ENCODE results near the gene NYAP2.

The NYAP2 gene

DNA sequence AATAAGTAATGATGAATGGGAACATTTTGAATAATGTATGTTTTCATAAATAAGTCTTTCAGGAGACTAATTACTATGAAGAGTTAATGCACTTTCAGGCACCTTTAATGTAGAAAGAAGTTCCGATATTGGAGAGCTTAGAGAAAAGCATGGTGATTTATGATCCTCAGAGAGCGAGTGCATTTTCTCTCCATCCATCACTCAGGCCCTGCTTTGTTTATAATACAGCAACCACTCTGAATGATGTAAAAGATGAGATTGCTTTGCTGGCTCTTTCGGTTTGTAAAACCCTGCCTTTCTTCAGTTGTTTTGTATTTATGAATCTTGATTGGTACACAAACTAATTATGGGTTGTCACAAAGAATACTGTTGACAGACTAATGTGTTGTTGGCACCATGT, 132.0 kb downstream of the NYAP2 start:
- H3K4me3 ChIP-seq (ENCODE audit: low read depth, low read length), result no peak overlapping the region
- DNase-seq (ENCODE audit: low read depth, low spot score), result no peak
- POLR2A ChIA-PET, result no interaction called here
- TF ChIP-seq, protein P1, sequence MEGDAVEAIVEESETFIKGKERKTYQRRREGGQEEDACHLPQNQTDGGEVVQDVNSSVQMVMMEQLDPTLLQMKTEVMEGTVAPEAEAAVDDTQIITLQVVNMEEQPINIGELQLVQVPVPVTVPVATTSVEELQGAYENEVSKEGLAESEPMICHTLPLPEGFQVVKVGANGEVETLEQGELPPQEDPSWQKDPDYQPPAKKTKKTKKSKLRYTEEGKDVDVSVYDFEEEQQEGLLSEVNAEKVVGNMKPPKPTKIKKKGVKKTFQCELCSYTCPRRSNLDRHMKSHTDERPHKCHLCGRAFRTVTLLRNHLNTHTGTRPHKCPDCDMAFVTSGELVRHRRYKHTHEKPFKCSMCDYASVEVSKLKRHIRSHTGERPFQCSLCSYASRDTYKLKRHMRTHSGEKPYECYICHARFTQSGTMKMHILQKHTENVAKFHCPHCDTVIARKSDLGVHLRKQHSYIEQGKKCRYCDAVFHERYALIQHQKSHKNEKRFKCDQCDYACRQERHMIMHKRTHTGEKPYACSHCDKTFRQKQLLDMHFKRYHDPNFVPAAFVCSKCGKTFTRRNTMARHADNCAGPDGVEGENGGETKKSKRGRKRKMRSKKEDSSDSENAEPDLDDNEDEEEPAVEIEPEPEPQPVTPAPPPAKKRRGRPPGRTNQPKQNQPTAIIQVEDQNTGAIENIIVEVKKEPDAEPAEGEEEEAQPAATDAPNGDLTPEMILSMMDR (IDR thresholded peaks at IDR 0.05; ENCODE audit: insufficient read depth, low read length, missing control alignments), result no peak
- CTCF ChIA-PET, result no interaction called here

DNA sequence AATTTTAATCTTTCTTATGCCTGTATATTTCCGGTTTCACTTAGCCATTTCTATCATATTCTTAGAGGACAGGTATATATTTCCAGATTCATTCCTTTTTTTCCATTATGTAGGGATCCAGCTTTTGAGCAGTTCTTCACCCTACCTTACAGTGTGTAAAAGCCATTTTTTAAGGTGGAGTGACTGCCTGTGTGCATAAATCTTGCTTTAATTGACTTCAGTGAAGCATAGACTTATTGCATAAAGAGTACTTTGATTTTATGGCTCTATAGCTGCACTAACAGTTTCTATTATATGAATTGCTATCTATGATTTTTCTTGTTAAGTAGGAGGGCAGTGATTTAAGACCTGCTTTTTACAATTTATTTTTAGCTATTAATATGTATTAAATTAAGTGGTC, 132.6 kb downstream of the NYAP2 start:
- no peak for DNase-seq (ENCODE audit: low read depth, low spot score)
- no peak overlapping the region for H3K4me3 ChIP-seq (ENCODE audit: low read depth, low read length)
- TF ChIP-seq, protein P1 (IDR thresholded peaks at IDR 0.05; ENCODE audit: insufficient read depth, low read length, missing control alignments), result no peak
- POLR2A ChIA-PET, result no interaction called here
- CTCF ChIA-PET, result no interaction called here

DNA sequence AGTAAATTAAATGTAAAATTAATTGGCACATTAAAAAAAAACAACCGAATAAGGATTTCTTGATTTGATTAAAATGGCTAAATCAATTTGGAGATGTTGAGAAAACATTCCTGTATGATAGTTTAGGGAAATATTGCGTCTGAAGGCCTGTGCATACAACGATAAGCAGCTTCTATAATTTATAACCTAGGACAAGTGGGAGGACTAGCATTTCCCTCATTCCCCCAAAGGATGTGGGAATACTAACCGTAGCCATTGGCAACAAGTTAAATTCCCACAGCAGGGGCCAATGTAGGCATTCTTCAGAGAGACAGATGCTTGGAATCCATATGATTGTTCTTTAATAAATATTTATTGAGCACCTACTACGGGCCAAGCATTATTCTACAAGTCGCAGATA, 134.5 kb downstream of the NYAP2 start:
- TF ChIP-seq, protein P1 (IDR thresholded peaks at IDR 0.05; ENCODE audit: insufficient read depth, low read length, missing control alignments), result no peak
- no peak for DNase-seq (ENCODE audit: low read depth, low spot score)
- ChIA-PET POLR2A (no interaction called here), CTCF (no interaction called here)
- H3K4me3 ChIP-seq (ENCODE audit: low read depth, low read length), result no peak overlapping the region

DNA sequence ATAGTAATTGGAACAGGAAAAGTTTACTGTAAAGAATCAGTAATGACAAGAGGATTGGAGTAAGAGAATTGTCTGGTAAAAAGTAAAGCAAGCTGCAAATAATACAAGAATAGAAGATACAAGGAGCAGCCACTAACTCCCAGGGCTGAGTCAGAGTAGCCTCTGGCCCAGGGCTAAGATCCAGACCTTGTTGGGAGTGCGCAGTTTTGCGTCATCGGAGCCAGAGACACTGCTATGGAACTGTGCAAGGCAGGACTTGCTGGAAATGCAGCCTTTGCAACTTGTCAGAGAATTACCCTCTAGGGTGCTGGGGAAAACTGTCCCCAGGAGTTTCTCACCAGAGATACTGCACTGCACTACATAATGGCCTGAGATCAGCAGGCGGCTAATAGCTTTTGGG, 135.2 kb downstream of the NYAP2 start:
- no peak overlapping the region for H3K4me3 ChIP-seq (ENCODE audit: low read depth, low read length)
- ChIA-PET POLR2A (no interaction called here), CTCF (no interaction called here)
- DNase-seq (ENCODE audit: low read depth, low spot score), result no peak
- TF ChIP-seq, protein P1 (IDR thresholded peaks at IDR 0.05; ENCODE audit: insufficient read depth, low read length, missing control alignments), result no peak

DNA sequence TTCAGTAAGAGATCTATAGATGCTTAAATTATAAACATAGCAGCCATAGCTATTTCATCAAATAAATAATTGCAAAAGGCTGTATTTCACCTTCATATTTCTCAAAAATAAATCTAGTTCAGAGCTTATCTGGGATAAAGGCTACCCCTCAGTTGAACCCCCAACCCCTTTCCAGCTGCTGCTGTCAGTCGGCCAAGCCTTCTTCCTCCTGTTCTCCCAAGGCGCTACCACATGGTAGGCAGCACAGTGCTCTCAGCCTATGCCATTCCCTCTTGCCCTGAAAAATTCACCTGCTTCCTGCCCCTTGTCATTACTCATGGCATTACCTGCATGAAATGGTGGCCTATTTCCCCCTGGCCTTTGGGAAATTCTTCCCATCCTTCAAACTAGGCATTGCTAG, 136.5 kb downstream of the NYAP2 start:
- TF ChIP-seq, protein P1 (IDR thresholded peaks at IDR 0.05; ENCODE audit: insufficient read depth, low read length, missing control alignments), result no peak
- CTCF ChIA-PET, result no interaction called here
- no peak overlapping the region for H3K4me3 ChIP-seq (ENCODE audit: low read depth, low read length)
- DNase-seq (ENCODE audit: low read depth, low spot score), result no peak
- POLR2A ChIA-PET, result no interaction called here

DNA sequence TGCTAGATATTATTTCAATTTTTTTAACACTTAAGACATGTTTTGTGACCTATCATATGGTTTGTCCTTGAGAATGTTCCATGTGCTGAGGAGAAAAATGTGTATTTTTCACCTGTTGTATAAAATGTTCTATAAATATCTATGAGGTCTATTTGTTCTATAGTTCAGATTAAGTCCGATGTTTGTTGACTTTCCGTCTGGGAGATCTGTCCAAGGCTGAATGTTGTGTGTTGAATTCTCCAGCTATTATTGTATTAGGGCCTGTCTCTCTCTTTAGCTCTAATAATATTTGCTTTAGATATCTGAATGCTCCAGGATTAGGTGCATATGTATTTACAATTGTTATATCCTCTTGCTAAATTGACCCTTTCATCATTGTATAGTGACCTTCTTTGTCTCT, 144.1 kb downstream of the NYAP2 start:
- DNase-seq (ENCODE audit: low read depth, low spot score), result no peak
- TF ChIP-seq, protein P1 (IDR thresholded peaks at IDR 0.05; ENCODE audit: insufficient read depth, low read length, missing control alignments), result no peak
- H3K4me3 ChIP-seq (ENCODE audit: low read depth, low read length), result no peak overlapping the region
- ChIA-PET CTCF (no interaction called here), POLR2A (no interaction called here)
